Astrocyte (in vitro differentiated cells and primary cell): ENCODE results near the gene ERLIN1. TPM values are rescaled to one million over a fixed set of nuclear protein-coding genes. Genes with fewer than 3 reads are reported as not detected.

ENCODE experiments used
- DNase-seq: peaks from one replicate; pipeline ENCODE4 v3.0.0-alpha.2; 2010; ENCODE audit warnings: low read depth
- FAIRE-seq: peaks from 2 replicates; lab custom pipeline; 2011; peaks lifted over from hg19 to GRCh38; lab: Jason Lieb, UNC
- H2AFZ ChIP-seq: 2 replicates; pipeline ENCODE4 v1.6.0; 2012; ENCODE audit warnings: low read depth, low read length, inconsistent platforms
- H3K27ac ChIP-seq: 2 replicates; pipeline ENCODE4 v1.5.1; 2011; ENCODE audit warnings: low read depth, low read length, inconsistent platforms
- H3K27me3 ChIP-seq: 2 replicates; pipeline ENCODE4 v1.6.0; 2011; ENCODE audit warnings: low read length, inconsistent platforms; ENCODE audit not compliant: insufficient read depth
- H3K36me3 ChIP-seq: 2 replicates; pipeline ENCODE4 v1.5.1; 2011; ENCODE audit warnings: low read length, inconsistent platforms; ENCODE audit not compliant: insufficient read depth
- H3K4me1 ChIP-seq: 2 replicates; pipeline ENCODE4 v1.5.1; 2011; ENCODE audit warnings: low read length, inconsistent platforms; ENCODE audit not compliant: insufficient read depth
- H3K4me2 ChIP-seq: 2 replicates; pipeline ENCODE4 v1.6.0; 2012; ENCODE audit warnings: low read length, inconsistent platforms
- H3K4me3 ChIP-seq: 2 replicates; pipeline ENCODE4 v1.5.1; 2011; ENCODE audit warnings: low read depth, mild to moderate bottlenecking, low read length, inconsistent platforms; ENCODE audit not compliant: insufficient read depth
- H3K79me2 ChIP-seq: 2 replicates; pipeline ENCODE4 v1.6.0; 2012; ENCODE audit warnings: mild to moderate bottlenecking, low read length, inconsistent platforms; ENCODE audit not compliant: insufficient read depth
- H3K9ac ChIP-seq: 2 replicates; pipeline ENCODE4 v1.6.0; 2012; ENCODE audit warnings: mild to moderate bottlenecking, low read length, inconsistent platforms
- H3K9me3 ChIP-seq: 2 replicates; pipeline ENCODE4 v1.5.1; 2012; ENCODE audit warnings: low read depth, mild to moderate bottlenecking, low read length, inconsistent platforms; ENCODE audit not compliant: insufficient read depth
- H4K20me1 ChIP-seq: 2 replicates; pipeline ENCODE4 v1.6.0; 2012; ENCODE audit warnings: low read length, inconsistent platforms; ENCODE audit not compliant: insufficient read depth
- H3K27ac Mint-ChIP-seq: one replicate; pipeline ENCODE4 v1.8.0; 2021; ENCODE audit warnings: mild to moderate bottlenecking, mixed read lengths; ENCODE audit not compliant: unreplicated experiment
- H3K27me3 Mint-ChIP-seq: one replicate; pipeline ENCODE4 v1.8.0; 2021; ENCODE audit warnings: low read depth, mixed read lengths; ENCODE audit not compliant: unreplicated experiment
- H3K36me3 Mint-ChIP-seq: one replicate; pipeline ENCODE4 v1.8.0; 2021; ENCODE audit warnings: low read depth, mixed read lengths; ENCODE audit not compliant: unreplicated experiment
- H3K4me1 Mint-ChIP-seq: one replicate; pipeline ENCODE4 v1.8.0; 2021; ENCODE audit warnings: low read depth, mixed read lengths; ENCODE audit not compliant: unreplicated experiment
- H3K4me3 Mint-ChIP-seq: one replicate; pipeline ENCODE4 v1.8.0; 2021; ENCODE audit warnings: mild to moderate bottlenecking, moderate library complexity, mixed read lengths; ENCODE audit not compliant: unreplicated experiment
- H3K9me3 Mint-ChIP-seq: one replicate; pipeline ENCODE4 v1.8.0; 2021; ENCODE audit warnings: mild to moderate bottlenecking, mixed read lengths; ENCODE audit not compliant: unreplicated experiment
- CTCF ChIP-seq: IDR thresholded peaks from 2 replicates; pipeline ENCODE4 v1.5.1; 2011; ENCODE audit warnings: low read depth, mild to moderate bottlenecking, inconsistent platforms, low read length, moderate library complexity; ENCODE audit not compliant: insufficient read depth
- EZH2 ChIP-seq: IDR thresholded peaks from 2 replicates; pipeline ENCODE4 v1.6.1; 2012; ENCODE audit warnings: mild to moderate bottlenecking, low read length, inconsistent platforms; ENCODE audit not compliant: insufficient read depth
- total RNA-seq: library from RNA; stranded (reverse); gene quantifications from 2 replicates; pipeline ENCODE4 v1.2.1, GENCODE V29; 2021

Gene ERLIN1
- total RNA-seq, 1 donor from 2014 or later, result 22.7 TPM

- DNase-seq, result no peak
- Histone ChIP-seq H3K36me3 (peaks cover 13% of the 10 kb centered on the region), H4K20me1 (peaks cover 4% of the 10 kb centered on the region), H2AFZ (no peak overlapping the region), H3K9ac (no peak overlapping the region), H3K4me2 (no peak overlapping the region), H3K9me3 (no peaks in the 10 kb centered on the region), H3K4me3 (no peak overlapping the region), H3K4me1 (no peaks in the 10 kb centered on the region), H3K79me2 (no peaks in the 10 kb centered on the region), H3K27ac (no peak overlapping the region), H3K27me3 (no peaks in the 10 kb centered on the region)
- Mint-ChIP-seq H3K9me3 (no peaks in the 10 kb centered on the region), H3K36me3 (peaks cover 11% of the 10 kb centered on the region), H3K27me3 (no peaks in the 10 kb centered on the region), H3K4me1 (no peaks in the 10 kb centered on the region), H3K27ac (no peak overlapping the region), H3K4me3 (no peak overlapping the region)
- FAIRE-seq, result no peak
- TF ChIP-seq CTCF (no peak), EZH2 (no peak)
Measured at GRCh38 chr10:100168313-100168643, 17.6 kb downstream of the ERLIN1 start.

GRCh38 chr10:100167553-100168312, 18.1 kb downstream of the ERLIN1 start:
- DNase-seq, result no peak
- Mint-ChIP-seq H3K4me1 (no peaks in the 10 kb centered on the region), H3K27me3 (no peaks in the 10 kb centered on the region), H3K4me3 (no peak overlapping the region), H3K27ac (no peak overlapping the region), H3K36me3 (peaks cover 8% of the 10 kb centered on the region), H3K9me3 (no peaks in the 10 kb centered on the region)
- no peak overlapping the region for H2AFZ ChIP-seq
- no peaks in the 10 kb centered on the region for H3K27me3 ChIP-seq
- no peak overlapping the region for H3K9ac ChIP-seq
- peaks cover 4% of the 10 kb centered on the region for H4K20me1 ChIP-seq
- no peaks in the 10 kb centered on the region for H3K9me3 ChIP-seq
- TF ChIP-seq CTCF, result no peak
- TF ChIP-seq EZH2, result no peak
- H3K4me3 ChIP-seq, result no peak overlapping the region
- H3K4me2 ChIP-seq, result no peak overlapping the region
- no peak for FAIRE-seq
- H3K4me1 ChIP-seq, result no peaks in the 10 kb centered on the region
- H3K27ac ChIP-seq, result no peak overlapping the region
- H3K79me2 ChIP-seq, result no peaks in the 10 kb centered on the region
- peaks cover 7% of the 10 kb centered on the region for H3K36me3 ChIP-seq
